SK-N-SH treated with all-trans-retinoic acid at 6 μM for 48 hours (cell line): ENCODE results near the gene BRAP.

Source experiments
- ATAC-seq: fragments of 200-7000 bp; cut with Tn5 transposase; 3 replicates; pipeline ENCODE4 v1.9.1; 2020; ENCODE audit warnings: mild to moderate bottlenecking, moderate library complexity
- ARNTL ChIP-seq: fragments of 450-650 bp; formaldehyde crosslinking; IDR thresholded peaks from 2 replicates; pipeline ENCODE4 v1.5.0; 2020; ENCODE audit warnings: low read depth, mild to moderate bottlenecking, moderate library complexity, borderline replicate concordance
- CREB5 ChIP-seq: fragments of 250-450 bp; sonication (Bioruptor Pico); IDR thresholded peaks from 2 replicates; pipeline ENCODE4 v1.5.1; 2020; ENCODE audit warnings: low read depth, mild to moderate bottlenecking, moderate library complexity
- CSDC2 ChIP-seq: fragments of 250-450 bp; sonication (Bioruptor Pico); IDR thresholded peaks from 2 replicates; pipeline ENCODE4 v1.5.0; 2020; ENCODE audit warnings: mild to moderate bottlenecking, moderate library complexity
- CSRNP3 ChIP-seq: fragments of 250-450 bp; sonication (Bioruptor Pico); IDR thresholded peaks from 2 replicates; pipeline ENCODE4 v1.5.1; 2021; ENCODE audit warnings: mild to moderate bottlenecking, moderate library complexity
- ESRRG ChIP-seq: fragments of 250-450 bp; sonication (Bioruptor Pico); IDR thresholded peaks from 2 replicates; pipeline ENCODE4 v1.6.1; 2021; ENCODE audit warnings: mild to moderate bottlenecking
- GLIS3 ChIP-seq: fragments of 250-450 bp; sonication (Bioruptor Pico); IDR thresholded peaks from 2 replicates; pipeline ENCODE4 v1.5.0; 2020; ENCODE audit warnings: mild to moderate bottlenecking, moderate library complexity
- ISL1 ChIP-seq: fragments of 250-450 bp; sonication (Bioruptor Pico); IDR thresholded peaks from 2 replicates; pipeline ENCODE4 v2.1.2; 2022; ENCODE audit warnings: mild to moderate bottlenecking, moderate library complexity
- OSR1 ChIP-seq: fragments of 250-450 bp; sonication (Bioruptor Pico); IDR thresholded peaks from 2 replicates; pipeline ENCODE4 v1.8.0; 2022; ENCODE audit warnings: moderate library complexity, mild to moderate bottlenecking, inconsistent platforms
- PATZ1 ChIP-seq: fragments of 250-450 bp; sonication (Bioruptor Pico); IDR thresholded peaks from 2 replicates; pipeline ENCODE4 v1.8.0; 2020; ENCODE audit warnings: mild to moderate bottlenecking, moderate library complexity, borderline replicate concordance
- POU6F1 ChIP-seq: fragments of 250-450 bp; sonication (Bioruptor Pico); IDR thresholded peaks from 2 replicates; pipeline ENCODE4 v1.8.0; 2021; ENCODE audit warnings: low read depth, mild to moderate bottlenecking, moderate library complexity, borderline replicate concordance
- PPARA ChIP-seq: fragments of 250-450 bp; sonication (Bioruptor Pico); IDR thresholded peaks from 2 replicates; pipeline ENCODE4 v1.5.0; 2020; ENCODE audit warnings: mild to moderate bottlenecking, borderline replicate concordance
- RARB ChIP-seq: fragments of 250-450 bp; sonication (Bioruptor Pico); IDR thresholded peaks from 2 replicates; pipeline ENCODE4 v1.8.0; 2021; ENCODE audit warnings: mild to moderate bottlenecking, moderate library complexity
- SNAI2 ChIP-seq: fragments of 250-450 bp; sonication (Bioruptor Pico); IDR thresholded peaks from 2 replicates; pipeline ENCODE4 v1.5.0; 2020; ENCODE audit warnings: mild to moderate bottlenecking, moderate library complexity
- TCF4 ChIP-seq: fragments of 250-450 bp; sonication (Bioruptor Pico); IDR thresholded peaks from 2 replicates; pipeline ENCODE4 v1.8.0; 2021; ENCODE audit warnings: mild to moderate bottlenecking, moderate library complexity, borderline replicate concordance
- TOX ChIP-seq: fragments of 250-450 bp; sonication (Bioruptor Pico); IDR thresholded peaks from 2 replicates; pipeline ENCODE4 v1.8.0; 2021; ENCODE audit warnings: mild to moderate bottlenecking, moderate library complexity, borderline replicate concordance
- TSHZ2 ChIP-seq: fragments of 250-450 bp; sonication (Bioruptor Pico); IDR thresholded peaks from 2 replicates; pipeline ENCODE4 v1.5.0; 2020; ENCODE audit warnings: mild to moderate bottlenecking, moderate library complexity
- ZFP30 ChIP-seq: fragments of 450-650 bp; formaldehyde crosslinking; IDR thresholded peaks from 2 replicates; pipeline ENCODE4 v1.5.0; 2022; ENCODE audit warnings: mild to moderate bottlenecking, moderate library complexity
- ZNF70 ChIP-seq: fragments of 450-650 bp; formaldehyde crosslinking; IDR thresholded peaks from 2 replicates; pipeline ENCODE4 v1.5.0; 2020; ENCODE audit warnings: mild to moderate bottlenecking, moderate library complexity
- ZNF8 ChIP-seq: fragments of 450-650 bp; formaldehyde crosslinking; IDR thresholded peaks from 2 replicates; pipeline ENCODE4 v1.5.0; 2020; ENCODE audit warnings: mild to moderate bottlenecking, moderate library complexity

BRAP gene

GRCh38 chr12:111687255-111687654 lies 1.5 kb upstream of the BRAP start:
- ATAC-seq: no peak
- TF ChIP-seq CREB5 (CRISPR knock-in tag): no peak
- no peak for TF ChIP-seq ZNF70 (CRISPR knock-in tag)
- TF ChIP-seq POU6F1: no peak
- TF ChIP-seq TSHZ2: no peak
- no peak for TF ChIP-seq CSRNP3 (CRISPR knock-in tag)
- TF ChIP-seq RARB (CRISPR knock-in tag): no peak
- TF ChIP-seq GLIS3: no peak
- TF ChIP-seq OSR1 (CRISPR knock-in tag): no peak
- TF ChIP-seq ESRRG: no peak
- TF ChIP-seq CSDC2: no peak
- no peak for TF ChIP-seq ZFP30 (CRISPR knock-in tag)
- TF ChIP-seq ARNTL: no peak
- TF ChIP-seq TOX: no peak
- TF ChIP-seq ZNF8 (CRISPR knock-in tag): no peak
- no peak for TF ChIP-seq PPARA (CRISPR knock-in tag)

DNA sequence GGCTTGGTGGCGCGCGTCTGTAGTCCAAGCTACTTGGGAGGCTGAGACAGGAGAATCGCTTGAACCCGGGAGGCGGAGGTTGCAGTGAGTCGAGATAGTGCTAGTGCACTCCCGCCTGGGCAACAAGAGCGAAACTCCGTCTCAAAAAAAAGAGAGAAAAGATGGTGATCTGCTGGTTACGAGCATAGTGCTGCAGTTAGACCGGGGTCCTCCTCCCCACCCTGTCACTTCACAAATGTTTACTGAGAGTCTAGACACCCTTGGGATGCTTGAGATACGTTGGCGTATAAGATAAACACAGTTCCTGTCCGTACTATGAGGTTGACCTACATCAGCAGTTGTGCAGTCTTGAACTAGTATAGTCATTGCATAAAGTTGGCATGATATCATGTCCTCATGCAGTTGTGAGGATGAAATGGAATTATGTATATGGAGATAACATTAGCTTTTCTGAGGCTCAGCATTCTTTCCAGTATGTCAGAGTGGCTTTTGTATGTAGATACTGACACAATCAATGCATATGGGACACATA lies 884 bp upstream of the BRAP start:
- TF ChIP-seq CSDC2 (no peak), CREB5 (CRISPR knock-in tag) (no peak)
- ATAC-seq: no peak

DNA sequence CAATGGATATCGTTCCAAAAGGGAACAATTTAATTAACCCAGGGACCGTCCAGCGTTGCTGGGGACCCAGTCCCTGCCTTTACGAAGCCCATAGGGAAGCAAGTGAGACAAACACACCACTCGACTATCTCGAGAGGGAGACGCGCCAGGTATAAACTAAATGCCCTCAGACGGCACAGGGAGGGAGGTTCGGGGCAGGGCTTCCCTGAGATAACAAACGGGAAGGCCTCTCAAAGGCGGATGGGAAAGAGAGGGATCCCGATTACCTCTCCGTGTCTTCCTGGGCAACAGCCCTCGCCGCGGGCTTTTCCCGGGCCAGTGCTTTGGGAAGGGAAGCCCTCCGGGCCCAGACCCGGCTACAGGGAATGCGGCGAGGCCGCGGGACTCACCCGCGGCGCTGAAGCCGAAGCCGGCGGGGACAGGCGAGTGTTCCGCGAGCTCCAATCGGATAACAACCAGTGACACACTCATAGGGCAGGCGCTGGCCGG lies 390 bp downstream of the BRAP start:
- peak; percentile 50 for ATAC-seq

More for the DNA sequence above, 390 bp downstream of the BRAP start:
- no peak for TF ChIP-seq ZNF70 (CRISPR knock-in tag)
- no peak for TF ChIP-seq RARB (CRISPR knock-in tag)
- no peak for TF ChIP-seq SNAI2 (CRISPR knock-in tag)
- no peak for TF ChIP-seq TSHZ2
- TF ChIP-seq PPARA (CRISPR knock-in tag): no peak
- no peak for TF ChIP-seq CSDC2
- TF ChIP-seq TCF4 (CRISPR knock-in tag): no peak
- TF ChIP-seq ZFP30 (CRISPR knock-in tag): no peak
- TF ChIP-seq CSRNP3 (CRISPR knock-in tag): no peak
- TF ChIP-seq ZNF8 (CRISPR knock-in tag): no peak
- no peak for TF ChIP-seq TOX
- TF ChIP-seq ISL1 (CRISPR knock-in tag): no peak
- TF ChIP-seq CREB5 (CRISPR knock-in tag): no peak
- no peak for TF ChIP-seq ESRRG
- TF ChIP-seq OSR1 (CRISPR knock-in tag): no peak
- TF ChIP-seq PATZ1: no peak
- TF ChIP-seq ARNTL: no peak
